Vagina (tissue), 2 donors: ENCODE measurements around the gene NUDT14. TPM values are rescaled to one million over a fixed set of nuclear protein-coding genes. Genes with fewer than 3 reads are reported as not detected.

Source experiments
- DNase-seq, 2 donors: peaks; one replicate each; pipeline ENCODE4 v3.0.0-alpha.2; 2017; ENCODE audit errors: extremely low spot score in 2 of 2
- H3K27ac ChIP-seq: fragments of 200-600 bp; sonication (generic); one replicate; pipeline ENCODE4 v1.5.1; 2019
- H3K27me3 ChIP-seq: fragments of 200-600 bp; sonication (generic); one replicate; pipeline ENCODE4 v1.5.1; 2019
- H3K36me3 ChIP-seq, 2 donors: fragments of 200-600 bp; sonication (generic); one replicate each; pipeline ENCODE4 v1.5.1; 2017 to 2019
- H3K4me1 ChIP-seq: fragments of 200-600 bp; sonication (generic); one replicate; pipeline ENCODE4 v1.5.1; 2019
- H3K4me3 ChIP-seq, 2 donors: fragments of 200-600 bp; sonication (generic); 1 replicate in 1 of 2; 2 replicates in 1 of 2; pipeline ENCODE4 v1.5.1; 2016 to 2019
- H3K9me3 ChIP-seq: fragments of 200-600 bp; sonication (generic); one replicate; pipeline ENCODE4 v1.5.1; 2019
- POLR2A ChIP-seq, 2 donors: fragments of 450-650 bp; IDR thresholded peaks; one replicate each; pipeline ENCODE4 v1.6.1; 2017; ENCODE audit warnings: antibody characterized with exemption in 2 of 2, mild to moderate bottlenecking in 2 of 2, moderate library complexity in 2 of 2
- POLR2AphosphoS5 ChIP-seq, 2 donors: sonication (generic); formaldehyde crosslinking; IDR thresholded peaks; one replicate each; pipeline ENCODE4 v1.9.0; 2017; ENCODE audit warnings: antibody characterized with exemption in 2 of 2, mild to moderate bottlenecking in 2 of 2, low read depth in 1 of 2; ENCODE audit not compliant: insufficient read depth in 1 of 2
- intact Hi-C: fragments of 100-400 bp; cut with DNase I; formaldehyde crosslinking; loops from one replicate; pipeline ENCODE4 v1.15.1; 2023
- total RNA-seq: library from RNA; depleted of rRNA; stranded (reverse); fragments of >200 nt; gene quantifications from one replicate; pipeline ENCODE4 v1.2.3, GENCODE V29; 2016
- TF ChIP-seq, protein P1 (sequence below), 3 experiments: fragments of 450-650 bp in 2 of 3; fragments of 200-600 bp in 1 of 3; sonication (generic) in 1 of 3; IDR thresholded peaks; one replicate each; pipeline ENCODE4 v1.5.1; 2017 to 2019; ENCODE audit warnings: antibody characterized with exemption in 3 of 3, mild to moderate bottlenecking in 2 of 3, moderate library complexity in 2 of 3

Gene NUDT14
- total RNA-seq, 1 donor from 2014 or later = 11.0 TPM

DNA sequence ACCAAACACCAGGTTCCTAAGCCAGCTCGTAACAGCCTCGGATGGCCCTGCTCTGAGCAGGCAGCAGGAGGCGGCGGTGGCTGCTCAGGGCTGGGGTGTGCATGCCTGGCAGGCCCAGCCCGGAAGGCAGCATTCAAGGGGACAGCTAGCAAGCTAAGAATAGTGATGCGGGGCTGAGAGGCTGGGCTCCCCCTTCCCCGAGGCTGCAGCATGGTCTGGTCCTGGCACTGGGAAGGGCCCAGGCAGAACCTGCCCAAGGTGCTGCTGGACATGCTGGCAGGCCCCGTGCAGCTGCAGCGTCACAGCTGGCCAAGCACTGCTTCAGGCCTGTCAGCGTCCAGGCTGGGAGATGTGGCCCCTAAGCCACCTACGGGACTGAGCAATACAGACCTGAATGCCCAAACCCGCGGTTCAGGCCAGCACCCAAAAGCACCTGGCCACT, 26.4 kb upstream of the NUDT14 start:
- H3K9me3 ChIP-seq = no peaks in the 10 kb centered on the region
- H3K27ac ChIP-seq = no peak overlapping the region
- H3K36me3 ChIP-seq = peaks cover 0 to 9% of the 10 kb centered on the region in 2 donors
- DNase-seq = no peak
- H3K4me1 ChIP-seq = peaks cover 33% of the 10 kb centered on the region
- no peak overlapping the region for H3K4me3 ChIP-seq
- no peaks in the 10 kb centered on the region for H3K27me3 ChIP-seq
- TF ChIP-seq POLR2AphosphoS5 (IDR thresholded peaks at IDR 0.05; ENCODE audit: insufficient read depth in 1 of 2, low read depth in 1 of 2) (no peak), POLR2A (IDR thresholded peaks at IDR 0.05) (no peak)
- TF ChIP-seq, protein P1, sequence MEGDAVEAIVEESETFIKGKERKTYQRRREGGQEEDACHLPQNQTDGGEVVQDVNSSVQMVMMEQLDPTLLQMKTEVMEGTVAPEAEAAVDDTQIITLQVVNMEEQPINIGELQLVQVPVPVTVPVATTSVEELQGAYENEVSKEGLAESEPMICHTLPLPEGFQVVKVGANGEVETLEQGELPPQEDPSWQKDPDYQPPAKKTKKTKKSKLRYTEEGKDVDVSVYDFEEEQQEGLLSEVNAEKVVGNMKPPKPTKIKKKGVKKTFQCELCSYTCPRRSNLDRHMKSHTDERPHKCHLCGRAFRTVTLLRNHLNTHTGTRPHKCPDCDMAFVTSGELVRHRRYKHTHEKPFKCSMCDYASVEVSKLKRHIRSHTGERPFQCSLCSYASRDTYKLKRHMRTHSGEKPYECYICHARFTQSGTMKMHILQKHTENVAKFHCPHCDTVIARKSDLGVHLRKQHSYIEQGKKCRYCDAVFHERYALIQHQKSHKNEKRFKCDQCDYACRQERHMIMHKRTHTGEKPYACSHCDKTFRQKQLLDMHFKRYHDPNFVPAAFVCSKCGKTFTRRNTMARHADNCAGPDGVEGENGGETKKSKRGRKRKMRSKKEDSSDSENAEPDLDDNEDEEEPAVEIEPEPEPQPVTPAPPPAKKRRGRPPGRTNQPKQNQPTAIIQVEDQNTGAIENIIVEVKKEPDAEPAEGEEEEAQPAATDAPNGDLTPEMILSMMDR (IDR thresholded peaks at IDR 0.05) = no peak
- intact Hi-C loops = loop anchor here (10.0 kb wide), 1 partner anchor 77 kb away; no protein-coding TSS in a partner anchor

DNA sequence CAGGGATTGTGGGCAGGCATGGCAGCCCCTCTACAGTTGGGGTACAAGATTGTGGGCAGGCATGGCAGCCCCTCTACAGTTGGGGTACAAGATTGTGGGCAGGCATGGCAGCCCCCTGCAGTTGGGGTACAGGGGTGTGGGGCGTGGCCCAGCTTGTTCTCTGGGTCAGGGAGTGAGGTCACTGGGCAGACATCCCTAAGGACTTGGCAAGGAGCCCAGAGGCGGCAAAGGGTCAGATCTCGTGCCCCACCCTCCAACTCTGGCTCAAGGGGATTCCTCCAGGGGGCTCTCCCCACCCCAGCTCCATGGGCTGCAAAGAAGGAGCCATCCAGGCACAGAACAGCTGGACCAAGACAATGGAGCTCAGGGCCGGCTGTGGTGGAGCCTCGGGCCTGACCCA, 25.8 kb upstream of the NUDT14 start:
- H3K4me3 ChIP-seq = no peak overlapping the region
- H3K27me3 ChIP-seq = no peaks in the 10 kb centered on the region
- TF ChIP-seq, protein P1 (IDR thresholded peaks at IDR 0.05) = no peak
- no peak for TF ChIP-seq POLR2A (IDR thresholded peaks at IDR 0.05)
- TF ChIP-seq POLR2AphosphoS5 (IDR thresholded peaks at IDR 0.05; ENCODE audit: insufficient read depth in 1 of 2, low read depth in 1 of 2) = no peak
- no peaks in the 10 kb centered on the region for H3K9me3 ChIP-seq
- intact Hi-C loops = loop anchor here (10.0 kb wide), 1 partner anchor 78 kb away; no protein-coding TSS in a partner anchor
- no peak for DNase-seq
- H3K27ac ChIP-seq = no peak overlapping the region
- peaks cover 39% of the 10 kb centered on the region for H3K4me1 ChIP-seq
- H3K36me3 ChIP-seq = peaks cover 0 to 9% of the 10 kb centered on the region in 2 donors

DNA sequence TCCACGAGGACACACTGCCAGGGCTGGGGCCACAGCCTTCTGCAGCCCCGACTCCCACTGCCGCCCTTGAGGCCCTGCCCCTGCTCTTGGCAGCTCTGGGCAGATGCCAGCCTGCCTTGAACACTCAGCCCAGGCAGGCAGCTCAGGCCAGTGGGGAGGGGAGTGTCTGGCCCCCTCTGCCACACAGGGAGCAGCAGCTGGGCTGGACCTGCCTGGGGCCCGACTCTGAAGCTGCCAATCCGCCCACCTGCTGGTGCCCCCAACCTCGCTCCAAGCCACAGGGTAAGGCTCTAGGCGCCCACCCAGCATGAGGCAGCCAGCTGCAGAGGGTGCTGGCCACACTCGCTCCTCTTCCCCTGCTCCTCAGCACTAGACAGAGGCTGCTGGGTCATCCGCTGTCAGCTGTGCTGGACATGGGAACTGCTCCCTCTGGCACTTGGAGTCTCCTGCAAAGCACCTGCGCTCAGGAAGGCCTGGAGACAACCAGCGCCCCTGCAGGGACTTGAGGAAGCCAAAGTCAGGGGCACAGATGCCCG, 24.6 kb upstream of the NUDT14 start:
- intact Hi-C loops = loop anchor here (10.0 kb wide), 1 partner anchor 79 kb away; no protein-coding TSS in a partner anchor
- DNase-seq = no peak
- H3K9me3 ChIP-seq = no peaks in the 10 kb centered on the region
- H3K4me3 ChIP-seq = no peak overlapping the region
- no peaks in the 10 kb centered on the region for H3K27me3 ChIP-seq
- H3K36me3 ChIP-seq = peaks cover 0 to 9% of the 10 kb centered on the region in 2 donors
- TF ChIP-seq POLR2A (IDR thresholded peaks at IDR 0.05) (no peak), POLR2AphosphoS5 (IDR thresholded peaks at IDR 0.05; ENCODE audit: insufficient read depth in 1 of 2, low read depth in 1 of 2) (no peak)
- TF ChIP-seq, protein P1 (IDR thresholded peaks at IDR 0.05) = no peak
- no peak overlapping the region for H3K27ac ChIP-seq
- peaks cover 43% of the 10 kb centered on the region for H3K4me1 ChIP-seq

DNA sequence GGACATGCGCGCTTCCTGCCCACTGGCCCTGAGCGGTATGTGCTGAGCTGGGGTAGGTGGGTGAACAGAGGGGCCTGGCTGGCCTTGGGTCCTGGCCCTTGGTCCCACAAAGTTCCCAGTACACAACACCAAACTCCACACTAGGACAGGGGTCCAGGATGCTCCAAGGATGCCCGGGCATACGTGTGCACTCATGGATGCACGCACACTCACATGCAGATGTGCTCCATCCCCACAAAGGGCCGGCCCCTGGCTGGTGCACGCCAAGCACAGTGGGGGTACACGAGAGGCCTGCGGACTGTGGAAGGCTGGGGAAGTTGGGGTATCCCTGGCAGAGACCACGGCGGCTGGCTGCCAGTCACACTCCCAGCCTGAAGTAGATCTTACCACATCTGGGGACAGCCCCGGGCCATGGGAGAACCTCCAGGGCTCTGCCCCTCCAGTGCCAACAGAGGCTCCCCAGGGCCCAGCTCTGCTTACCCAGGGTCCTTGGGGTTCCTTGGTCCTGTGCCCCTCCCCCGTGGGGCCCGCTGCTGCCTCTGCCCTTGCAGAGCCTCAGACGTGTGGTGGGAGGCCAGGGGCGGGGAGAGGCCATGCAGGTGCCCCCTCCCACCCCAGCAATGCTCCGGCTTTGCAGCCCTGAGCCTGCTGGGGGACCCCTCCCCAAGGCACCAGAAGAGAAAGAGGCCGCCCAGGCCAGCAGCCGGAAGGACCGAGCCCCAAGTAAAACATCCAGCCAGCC, 24.0 kb upstream of the NUDT14 start:
- no peak for TF ChIP-seq POLR2A (IDR thresholded peaks at IDR 0.05)
- TF ChIP-seq, protein P1 (IDR thresholded peaks at IDR 0.05) = no peak
- TF ChIP-seq POLR2AphosphoS5 (IDR thresholded peaks at IDR 0.05; ENCODE audit: insufficient read depth in 1 of 2, low read depth in 1 of 2) = no peak
- H3K9me3 ChIP-seq = no peaks in the 10 kb centered on the region
- no peaks in the 10 kb centered on the region for H3K27me3 ChIP-seq
- H3K4me3 ChIP-seq = no peak overlapping the region
- peaks cover 0 to 9% of the 10 kb centered on the region in 2 donors for H3K36me3 ChIP-seq
- intact Hi-C loops = loop anchor here (10.0 kb wide), 1 partner anchor 80 kb away; no protein-coding TSS in a partner anchor
- no peak for DNase-seq
- H3K27ac ChIP-seq = no peak overlapping the region
- peaks cover 43% of the 10 kb centered on the region for H3K4me1 ChIP-seq
